ENCODE data around the gene MR1. TPM values are rescaled to one million over a fixed set of nuclear protein-coding genes. Genes with fewer than 3 reads are reported as not detected.

Gene MR1
- total RNA-seq, 2 experiments from 2014 or later, result 16.2 to 18.1 TPM

- Mint-ChIP-seq H3K27ac (no peak overlapping the region), H3K4me1 (ENCODE audit: low read depth) (peaks cover 32% of the 10 kb centered on the region), H3K27me3 (no peaks in the 10 kb centered on the region), H3K36me3 (ENCODE audit: low read depth) (peaks cover 22% of the 10 kb centered on the region), H3K4me3 (no peak overlapping the region), H3K9me3 (no peaks in the 10 kb centered on the region)
- Histone ChIP-seq H3K27ac (ENCODE audit: low read depth in 1 of 2, low read length in 2 of 2) (no peak overlapping the region), H3K36me3 (ENCODE audit: insufficient read depth, low read length) (no peaks in the 10 kb centered on the region), H3K9me3 (ENCODE audit: control insufficient read depth in 1 of 2, insufficient read depth in 1 of 2, low read length in 2 of 2) (no peaks in the 10 kb centered on the region), H3K27me3 (ENCODE audit: control insufficient read depth in 1 of 2, insufficient read depth in 2 of 2, low read length in 2 of 2) (no peaks in the 10 kb centered on the region), H3K4me1 (ENCODE audit: insufficient read depth, low read length) (peaks cover 21% of the 10 kb centered on the region), H3K4me3 (ENCODE audit: low read length) (no peak overlapping the region)
- intact Hi-C loops (cut with DNase I, micrococcal nuclease), result no loop called here
- no peak for TF ChIP-seq CTCF (IDR thresholded peaks at IDR 0.05)
- ATAC-seq (ENCODE audit: poor library complexity) (no peak), DNase-seq (no peak)
- ChIA-PET CTCF (interaction anchor here (1.3 kb wide), 1 partner anchor 11 kb away, joined by 4 read pairs; no protein-coding TSS in a partner anchor), POLR2A (interaction anchor here (0.9 to 1.1 kb wide), 2 partner anchors 11 to 22 kb away, joined by 3 to 5 read pairs; no protein-coding TSS in a partner anchor)
These were observed 23.0 kb upstream of the MR1 start for GRCh38 chr1:181010789-181011188.

GRCh38 chr1:181011301-181012202 lies 22.2 kb upstream of the MR1 start:
- no peak for TF ChIP-seq CTCF (IDR thresholded peaks at IDR 0.05)
- Histone ChIP-seq H3K27ac (ENCODE audit: low read depth in 1 of 2, low read length in 2 of 2) (no peak overlapping the region), H3K4me1 (ENCODE audit: insufficient read depth, low read length) (peaks cover 24% of the 10 kb centered on the region), H3K4me3 (ENCODE audit: low read length) (no peak overlapping the region), H3K9me3 (ENCODE audit: control insufficient read depth in 1 of 2, insufficient read depth in 1 of 2, low read length in 2 of 2) (no peaks in the 10 kb centered on the region), H3K27me3 (ENCODE audit: control insufficient read depth in 1 of 2, insufficient read depth in 2 of 2, low read length in 2 of 2) (no peaks in the 10 kb centered on the region), H3K36me3 (ENCODE audit: insufficient read depth, low read length) (no peaks in the 10 kb centered on the region)
- intact Hi-C loops (cut with DNase I, micrococcal nuclease), result no loop called here
- DNase-seq, result no peak
- ChIA-PET POLR2A (interaction anchor here (1.1 to 2.5 kb wide), 2 partner anchors 10 to 22 kb away, joined by 5 to 7 read pairs; partner anchors contain the start of gene MR1), CTCF (interaction anchor here (1.3 to 1.7 kb wide), 2 partner anchors 11 to 149 kb away, joined by 3 to 4 read pairs; no protein-coding TSS in a partner anchor)
- H3K27ac Mint-ChIP-seq, result no peak overlapping the region
- H3K4me1 Mint-ChIP-seq (ENCODE audit: low read depth), result peaks cover 30% of the 10 kb centered on the region
- ATAC-seq (ENCODE audit: poor library complexity), result no peak
- peaks cover 15% of the 10 kb centered on the region for H3K36me3 Mint-ChIP-seq (ENCODE audit: low read depth)
- no peak overlapping the region for H3K4me3 Mint-ChIP-seq
- no peaks in the 10 kb centered on the region for H3K27me3 Mint-ChIP-seq
- H3K9me3 Mint-ChIP-seq, result no peaks in the 10 kb centered on the region

DNA sequence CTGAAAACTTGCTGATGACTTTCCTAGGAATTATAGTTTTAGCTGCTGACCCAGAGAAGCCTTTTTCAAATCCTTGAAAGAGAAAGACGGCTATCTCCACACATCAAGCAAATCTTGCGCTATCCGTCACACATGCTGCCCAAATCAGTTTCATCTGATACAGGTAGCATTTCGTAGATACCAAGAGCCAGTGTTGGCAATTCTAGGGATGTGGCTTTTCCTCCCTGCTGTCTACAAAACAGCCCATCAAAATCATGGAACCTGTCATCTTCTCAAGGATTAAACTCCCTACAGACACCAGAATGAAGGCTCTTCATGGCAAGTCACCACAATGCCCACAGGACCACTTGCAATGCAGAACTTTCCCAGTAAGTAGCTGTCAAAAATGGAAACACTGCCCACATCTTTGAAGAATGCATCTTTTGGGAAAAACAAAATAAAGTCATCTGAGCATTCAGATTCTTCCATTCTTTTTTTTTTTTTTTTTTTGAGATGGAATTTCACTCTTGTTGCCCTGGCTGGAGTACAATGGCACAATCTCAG lies 21.5 kb upstream of the MR1 start:
- H3K36me3 ChIP-seq (ENCODE audit: insufficient read depth, low read length), result peaks cover under 1% of the 10 kb centered on the region
- no peaks in the 10 kb centered on the region for H3K27me3 ChIP-seq (ENCODE audit: control insufficient read depth in 1 of 2, insufficient read depth in 2 of 2, low read length in 2 of 2)
- H3K4me3 ChIP-seq (ENCODE audit: low read length), result no peak overlapping the region
- Mint-ChIP-seq H3K4me3 (no peak overlapping the region), H3K9me3 (no peaks in the 10 kb centered on the region), H3K36me3 (ENCODE audit: low read depth) (peaks cover 10% of the 10 kb centered on the region), H3K27me3 (no peaks in the 10 kb centered on the region), H3K4me1 (ENCODE audit: low read depth) (peaks cover 25% of the 10 kb centered on the region), H3K27ac (no peak overlapping the region)
- H3K9me3 ChIP-seq (ENCODE audit: control insufficient read depth in 1 of 2, insufficient read depth in 1 of 2, low read length in 2 of 2), result no peaks in the 10 kb centered on the region
- no peak for TF ChIP-seq CTCF (IDR thresholded peaks at IDR 0.05)
- intact Hi-C loops (cut with DNase I, micrococcal nuclease), result no loop called here
- DNase-seq, result no peak
- H3K27ac ChIP-seq (ENCODE audit: low read depth in 1 of 2, low read length in 2 of 2), result no peak overlapping the region
- ATAC-seq (ENCODE audit: poor library complexity), result no peak
- ChIA-PET CTCF (interaction anchor here (1.7 kb wide), 1 partner anchor 148 kb away, joined by 3 read pairs; no protein-coding TSS in a partner anchor), POLR2A (interaction anchor here (1.4 to 2.5 kb wide), 2 partner anchors 10 to 21 kb away, joined by 7 to 8 read pairs; partner anchors contain the start of genes MR1 and STX6)
- H3K4me1 ChIP-seq (ENCODE audit: insufficient read depth, low read length), result peaks cover 26% of the 10 kb centered on the region
